Neural cell (in vitro differentiated cells): Measurements from ENCODE around the gene CASP9.

Experiments
- CTCF ChIP-seq: fragments of 450-650 bp; IDR thresholded peaks from 2 replicates; pipeline ENCODE4 v1.5.1; 2014; ENCODE audit warnings: antibody characterized with exemption, mild to moderate bottlenecking, moderate library complexity; ENCODE audit not compliant: poor library complexity, severe bottlenecking
- POLR2AphosphoS5 ChIP-seq: IDR thresholded peaks from 2 replicates; pipeline ENCODE4 v1.6.1; 2012
- TAF1 ChIP-seq: IDR thresholded peaks from 2 replicates; pipeline ENCODE4 v1.6.1; 2012; ENCODE audit warnings: low read depth

- TF ChIP-seq CTCF (no peak), POLR2AphosphoS5 (no peak), TAF1 (no peak)
Observed at GRCh38 chr1:15558516-15558915, 34.5 kb upstream of the CASP9 start.
